HG02884 (cell line): ENCODE data around the gene VPS41.
"Not testable (repeated sequence)": the region's sequence is repeated elsewhere in the genome, so short reads cannot be mapped to it uniquely, and the experiment has no call there.

Source experiments
- ATAC-seq: cut with Tn5 transposase; IDR thresholded peaks from one replicate; pipeline ENCODE4 v1.9.1; 2021; ENCODE audit warnings: mild to moderate bottlenecking, moderate library complexity; ENCODE audit not compliant: unreplicated experiment

The VPS41 gene

DNA sequence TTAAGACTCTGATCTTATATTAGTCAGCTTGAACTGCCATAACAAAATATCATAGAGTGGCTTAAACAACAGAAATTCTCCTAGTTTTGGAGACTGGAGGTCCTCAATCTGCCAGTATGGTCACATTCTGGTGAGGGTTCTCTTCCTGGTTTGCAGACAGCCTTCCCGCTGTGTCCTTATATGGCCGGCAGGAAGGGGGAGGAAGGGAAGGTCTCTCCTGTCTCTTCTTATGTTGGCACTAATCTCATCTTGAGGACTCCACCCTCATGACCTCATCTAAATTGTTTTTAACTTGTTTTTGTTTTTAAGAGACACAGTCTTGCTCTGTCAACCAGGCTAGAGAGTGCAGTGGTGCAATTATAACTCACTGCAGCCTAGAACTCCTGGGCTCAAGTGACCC lies 53.1 kb downstream of the VPS41 start:
- ATAC-seq = no peak

DNA sequence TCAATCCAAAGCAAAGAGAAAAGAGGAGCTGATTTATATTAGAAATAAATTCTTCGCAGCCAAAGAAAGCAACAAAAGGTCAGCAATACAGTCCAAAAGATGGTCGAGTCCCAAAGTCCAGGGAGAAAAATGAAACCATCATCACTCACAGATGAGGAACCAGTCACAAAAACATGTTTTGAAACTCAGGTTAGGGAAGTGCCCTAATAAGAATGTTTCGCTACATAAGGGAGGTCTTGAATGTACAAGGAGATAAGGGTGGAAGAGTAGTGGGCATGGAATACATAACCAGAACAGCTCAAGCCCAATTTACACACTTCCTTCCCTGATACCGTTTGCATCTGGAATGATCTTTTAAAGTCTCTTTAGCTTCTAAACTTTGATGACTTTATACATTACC lies 53.6 kb downstream of the VPS41 start:
- ATAC-seq = no peak

DNA sequence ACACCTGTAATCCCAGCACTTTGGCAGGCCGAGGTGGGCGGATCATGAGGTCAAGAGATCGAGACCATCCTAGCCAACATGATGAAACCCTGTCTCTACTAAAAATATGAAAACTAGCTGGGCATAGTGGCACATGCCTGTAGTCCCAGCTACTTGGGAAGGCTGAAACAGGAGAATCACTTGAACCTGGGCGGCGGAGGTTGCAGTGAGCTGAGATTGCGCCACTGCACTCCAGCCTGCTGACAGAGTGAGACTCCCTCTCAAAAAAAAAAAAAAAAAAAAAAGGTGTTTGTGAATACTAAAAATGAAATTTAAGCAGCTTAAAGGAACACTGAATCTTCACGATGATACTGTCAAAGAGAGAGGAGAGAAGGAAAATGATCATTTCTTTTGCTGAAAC lies 54.0 kb downstream of the VPS41 start:
- ATAC-seq = not testable (repeated sequence)

DNA sequence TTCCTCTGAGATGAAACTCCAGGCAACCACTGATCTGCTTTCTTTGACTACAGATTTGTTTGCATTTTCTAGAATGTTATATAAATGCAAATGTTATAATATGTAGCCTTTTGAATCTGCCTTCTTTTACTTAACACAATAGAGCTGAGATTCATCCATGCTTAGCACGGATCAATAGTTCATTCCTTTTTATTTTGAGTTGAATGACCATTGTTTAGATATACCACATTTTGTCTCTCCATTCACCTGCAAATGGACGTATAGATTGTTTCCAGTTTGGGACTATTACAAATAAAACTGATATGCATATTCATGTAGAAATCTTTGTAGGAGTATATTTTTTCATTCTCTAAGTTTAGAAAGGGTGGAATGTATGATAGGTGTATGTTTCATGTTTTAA lies 57.7 kb downstream of the VPS41 start:
- ATAC-seq = no peak

DNA sequence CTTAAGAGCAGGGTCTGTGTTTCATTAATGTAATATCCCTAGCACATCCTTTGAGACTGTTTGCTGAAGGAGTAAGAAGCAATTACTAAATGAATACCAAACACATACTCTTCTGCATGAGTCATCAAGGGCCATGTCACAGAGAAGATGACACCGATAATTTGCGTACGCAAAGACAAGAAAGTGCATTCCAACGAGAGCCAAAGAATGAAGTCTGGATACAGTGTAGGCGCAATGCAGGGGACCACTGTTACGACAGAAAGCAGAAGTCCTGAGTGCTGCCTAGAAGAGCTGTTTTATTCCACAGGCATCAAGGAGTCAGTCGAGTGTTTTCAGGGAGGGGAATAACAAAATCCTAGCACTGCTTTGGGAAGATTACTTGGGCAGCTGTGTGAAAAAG lies 62.7 kb downstream of the VPS41 start:
- no peak for ATAC-seq

DNA sequence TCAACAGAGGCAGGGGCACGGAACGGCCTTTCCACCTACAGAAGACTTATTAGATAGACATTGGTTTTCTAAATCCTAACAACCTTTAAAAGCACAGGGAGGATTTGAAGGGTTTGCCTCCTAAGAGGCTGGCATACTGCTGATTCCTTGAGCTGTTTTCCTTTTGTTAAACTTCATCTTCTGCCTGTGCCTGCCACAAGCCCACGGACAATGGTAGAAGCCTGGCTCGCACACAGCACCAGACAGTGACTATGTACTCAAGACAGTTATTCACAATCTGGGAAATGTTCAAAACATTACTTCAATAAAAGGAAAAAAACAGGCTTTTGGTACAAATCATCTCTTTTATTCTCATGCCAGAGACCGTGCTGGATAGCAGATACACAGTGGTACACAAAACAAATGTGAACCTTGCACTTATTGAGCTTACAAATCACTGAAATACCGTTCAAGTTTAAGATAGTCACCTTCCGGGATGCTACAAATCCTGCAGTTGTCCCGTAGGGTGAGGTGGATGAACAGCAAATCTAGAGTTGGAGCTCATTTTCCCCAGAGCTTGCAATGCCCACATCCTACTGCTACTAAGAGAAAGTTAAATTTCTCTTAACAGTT lies 63.9 kb downstream of the VPS41 start:
- no peak for ATAC-seq

DNA sequence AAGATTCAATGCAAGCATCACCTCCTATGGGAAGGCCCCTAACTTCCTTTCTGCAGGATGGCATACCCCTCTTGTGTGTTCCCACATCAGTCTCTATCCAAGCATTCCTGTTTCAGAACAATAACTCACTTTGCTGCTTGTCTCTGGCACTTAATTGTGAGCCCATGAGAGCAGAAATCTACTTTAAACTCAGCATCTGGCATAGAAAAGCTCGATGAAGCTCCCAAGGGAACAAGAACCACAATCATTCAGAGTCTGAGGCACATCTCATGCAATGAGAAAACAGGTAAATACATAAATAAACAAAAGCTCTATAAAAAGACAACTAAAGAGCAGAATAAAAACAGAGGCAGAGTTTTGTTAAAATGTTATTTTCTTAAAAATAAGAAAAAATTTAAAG lies 66.2 kb downstream of the VPS41 start:
- ATAC-seq = no peak

DNA sequence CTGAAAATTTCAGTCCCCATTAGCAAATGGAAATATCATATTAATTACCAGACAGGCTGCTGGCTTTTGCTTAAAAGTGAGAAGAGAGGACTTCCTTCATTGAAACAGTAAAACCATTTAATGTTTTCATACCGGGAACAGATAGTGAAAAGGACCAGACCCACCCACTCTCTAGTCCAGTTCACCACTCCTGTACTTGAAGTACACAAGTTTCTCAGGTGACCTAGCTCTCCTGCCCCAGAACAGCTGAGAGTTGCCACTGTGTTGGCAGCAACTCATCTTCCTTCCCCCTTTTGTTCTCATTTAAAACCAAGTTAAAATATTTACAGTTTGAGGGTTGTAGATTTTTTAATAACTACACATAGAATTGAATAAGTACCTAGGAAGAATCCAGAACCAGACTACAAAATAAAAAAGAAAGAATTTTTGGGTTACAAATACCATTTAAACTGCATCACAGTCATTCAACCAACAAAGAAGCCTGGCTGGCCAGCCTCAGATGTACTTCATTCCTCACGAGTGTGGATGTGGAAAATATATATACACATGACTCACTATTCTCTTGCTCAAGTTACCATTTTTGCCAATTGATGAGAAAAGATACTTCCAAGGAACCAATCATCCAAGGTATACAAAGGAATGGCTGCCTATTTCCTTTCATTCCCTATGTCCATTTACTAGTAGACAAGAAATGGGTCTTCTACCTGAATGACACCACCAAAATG lies 68.1 kb downstream of the VPS41 start:
- ATAC-seq = peak; percentile 68

DNA sequence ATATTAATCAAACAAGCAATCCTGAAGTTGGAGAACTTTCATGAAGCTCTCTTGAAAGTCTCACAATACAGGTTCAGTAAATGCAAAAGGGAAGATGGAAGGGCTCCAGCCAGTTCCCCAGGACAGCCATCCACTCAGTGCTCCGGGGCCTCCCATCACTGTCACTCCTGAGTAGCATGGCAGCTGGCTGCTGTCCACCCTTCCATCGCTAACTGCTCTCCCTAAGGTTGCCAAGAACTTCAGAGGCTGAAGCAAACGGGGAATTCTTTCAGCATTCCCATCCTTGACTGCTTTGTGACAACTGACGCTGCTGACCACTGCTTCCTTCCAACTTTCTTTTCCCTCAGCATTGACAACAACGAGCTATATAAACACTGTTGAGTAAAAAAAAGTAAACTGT lies 69.1 kb downstream of the VPS41 start:
- no peak for ATAC-seq

DNA sequence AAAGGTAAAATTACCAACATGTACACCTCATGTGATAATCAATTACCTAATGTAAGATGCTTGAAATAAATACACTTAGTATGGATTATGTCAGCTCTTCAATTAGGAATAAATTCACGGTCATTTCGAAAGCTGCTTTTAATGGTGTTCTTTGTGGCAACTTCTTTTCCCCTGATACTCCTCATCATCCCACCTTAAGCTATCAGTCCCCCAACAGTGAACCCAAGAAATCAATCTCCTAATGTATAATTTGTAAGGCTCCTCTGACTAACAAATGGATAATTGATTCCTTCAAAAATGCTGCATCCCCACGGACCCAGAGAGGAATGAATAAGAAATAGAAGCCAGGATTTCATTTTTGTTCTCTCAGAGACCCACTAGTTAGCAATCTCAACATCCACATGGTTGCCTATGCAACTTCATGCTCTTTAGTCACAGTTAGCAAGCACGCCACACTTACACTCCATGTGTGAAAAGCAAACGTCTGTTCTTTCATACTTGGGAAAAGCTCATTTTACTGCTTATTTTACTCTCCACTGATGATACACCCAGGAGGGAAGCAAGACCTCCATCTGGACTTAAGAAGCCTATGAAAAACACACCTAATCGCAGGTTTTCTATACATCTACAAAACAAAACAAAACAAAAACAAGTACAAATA lies 70.1 kb downstream of the VPS41 start:
- ATAC-seq = no peak

DNA sequence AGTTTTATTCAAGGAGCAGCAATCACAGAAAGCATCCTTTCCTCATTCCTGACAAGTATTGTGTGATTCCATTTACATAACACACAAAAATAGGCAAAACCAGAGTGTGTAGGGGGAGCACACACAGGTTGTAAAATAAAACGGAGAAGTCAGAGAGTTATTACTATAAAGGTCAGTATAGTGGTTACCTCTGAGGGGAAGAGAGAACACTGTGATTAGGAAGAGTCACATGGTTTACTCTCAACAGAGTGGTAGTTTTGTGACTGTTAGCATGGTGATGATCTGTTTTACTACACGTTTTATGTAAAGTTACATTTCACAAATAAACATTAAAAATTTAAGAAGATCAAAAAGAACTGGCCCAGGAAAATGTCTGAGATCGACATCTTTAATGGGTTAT lies 74.6 kb downstream of the VPS41 start:
- ATAC-seq = no peak

DNA sequence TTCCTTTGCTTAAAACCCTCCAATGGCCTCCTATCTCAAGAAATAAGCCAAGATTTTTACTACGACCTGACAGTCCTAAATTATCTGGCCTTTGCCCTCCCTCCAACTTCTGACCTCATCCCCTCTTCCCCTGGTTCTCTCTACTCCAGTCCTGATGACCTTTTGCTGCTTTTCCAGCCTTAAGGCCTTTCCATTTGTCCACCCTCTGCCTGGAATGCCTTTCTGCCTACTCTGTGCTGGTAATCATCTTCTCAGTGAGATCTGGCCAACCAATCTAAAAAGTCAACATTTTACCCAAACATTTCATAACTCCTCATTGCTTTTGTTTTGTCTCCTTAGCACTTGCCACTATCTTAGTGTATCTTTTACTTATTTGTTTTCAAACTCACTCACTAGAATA lies 75.7 kb downstream of the VPS41 start:
- no peak for ATAC-seq

DNA sequence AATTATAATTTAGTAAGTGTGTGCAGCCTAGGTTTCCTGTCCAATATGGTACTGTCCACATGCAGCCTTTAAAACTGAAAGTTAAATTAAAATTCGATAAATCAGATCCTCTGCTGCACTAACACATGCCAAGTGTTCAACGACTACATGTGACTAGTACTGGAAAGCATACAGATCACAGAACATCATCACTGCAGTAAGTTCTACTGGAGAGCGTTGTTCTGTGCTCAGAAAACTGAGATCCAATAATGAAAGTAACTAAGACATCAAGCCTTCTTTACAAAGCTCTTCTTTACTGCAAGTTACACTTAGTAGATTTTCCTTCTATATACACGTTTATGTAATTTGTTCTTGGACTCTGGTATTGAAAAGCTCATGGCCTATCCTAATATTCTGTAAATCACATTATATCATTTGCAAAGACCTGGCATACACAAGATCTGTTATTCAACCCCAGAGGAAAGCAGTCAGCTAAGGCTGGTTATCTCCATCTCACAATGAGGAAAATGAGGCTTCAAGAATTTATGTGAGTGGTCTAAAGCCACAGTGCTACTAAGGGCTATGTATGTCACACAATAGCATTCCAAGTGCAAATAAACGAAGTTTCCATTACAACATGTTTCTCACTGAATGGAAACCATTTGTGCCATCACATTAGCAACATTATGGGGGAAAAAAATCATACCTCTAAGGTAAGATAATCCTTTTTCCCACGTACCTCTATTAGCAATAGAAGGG lies 77.6 kb downstream of the VPS41 start:
- ATAC-seq = no peak

DNA sequence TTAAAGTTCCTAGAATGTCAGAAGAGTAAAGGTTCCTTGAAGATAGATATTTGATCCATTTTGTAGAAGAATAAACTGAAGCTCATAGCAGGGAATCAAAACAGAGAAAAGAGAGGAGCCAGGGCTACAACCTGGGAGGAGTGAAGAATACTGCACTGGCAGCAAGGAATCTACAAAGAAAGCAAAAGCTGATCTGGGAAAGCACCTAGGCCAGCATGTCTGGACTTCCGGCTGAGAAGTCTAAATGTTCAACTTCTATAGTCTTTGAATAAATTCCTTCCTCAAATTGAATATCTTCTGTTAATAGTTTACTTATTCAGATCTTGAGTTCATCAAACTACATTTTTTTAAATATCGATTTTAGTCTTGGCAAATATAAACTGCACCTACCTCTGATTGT lies 78.2 kb downstream of the VPS41 start:
- no peak for ATAC-seq

DNA sequence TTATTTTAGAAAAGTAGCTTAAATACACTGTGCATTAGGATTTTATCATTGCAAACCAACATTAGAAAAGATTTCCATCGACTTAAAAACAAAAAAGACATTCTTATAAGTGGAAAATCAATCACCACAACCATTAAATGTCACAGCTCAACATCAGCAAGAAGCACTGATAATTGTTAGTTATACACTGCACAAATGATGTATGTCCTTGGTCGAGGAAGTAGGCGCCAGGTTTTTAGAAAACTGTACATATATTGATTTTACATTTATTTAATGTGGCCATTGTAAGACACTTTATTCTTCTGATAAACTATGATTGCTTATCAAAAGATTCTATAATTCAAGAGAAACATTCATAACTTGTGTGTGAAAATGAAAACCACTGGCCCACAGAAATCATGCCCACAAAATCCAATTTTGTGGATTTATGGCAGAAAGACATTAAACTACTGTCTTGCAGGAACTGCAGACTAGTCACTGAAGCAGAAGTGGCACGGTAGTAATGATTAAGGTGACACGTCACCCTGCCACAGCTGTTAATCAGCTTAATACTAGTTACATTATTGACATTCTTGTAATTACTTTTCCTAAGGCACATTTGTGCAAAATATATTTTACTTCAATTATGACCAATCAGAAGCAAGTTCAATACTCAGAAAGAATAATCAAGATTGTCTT lies 79.4 kb downstream of the VPS41 start:
- no peak for ATAC-seq

DNA sequence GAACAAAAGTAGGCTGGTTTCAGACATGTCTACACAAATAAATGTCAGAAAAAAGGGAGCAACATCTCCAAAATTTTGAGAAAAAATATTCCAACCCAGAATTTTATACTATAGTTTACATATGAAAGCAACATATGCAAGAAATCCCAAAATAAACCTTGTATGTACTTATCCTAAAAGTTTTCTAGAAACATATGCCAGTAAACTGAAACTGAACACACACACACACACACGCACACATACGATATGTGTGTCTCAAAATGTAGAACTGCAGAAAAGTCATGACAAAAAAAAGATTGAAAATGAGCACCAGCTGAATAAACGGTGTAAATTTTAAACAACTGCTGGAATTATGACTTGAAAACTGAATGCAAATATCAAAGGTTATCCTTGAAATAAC lies 81.0 kb downstream of the VPS41 start:
- ATAC-seq = no peak

DNA sequence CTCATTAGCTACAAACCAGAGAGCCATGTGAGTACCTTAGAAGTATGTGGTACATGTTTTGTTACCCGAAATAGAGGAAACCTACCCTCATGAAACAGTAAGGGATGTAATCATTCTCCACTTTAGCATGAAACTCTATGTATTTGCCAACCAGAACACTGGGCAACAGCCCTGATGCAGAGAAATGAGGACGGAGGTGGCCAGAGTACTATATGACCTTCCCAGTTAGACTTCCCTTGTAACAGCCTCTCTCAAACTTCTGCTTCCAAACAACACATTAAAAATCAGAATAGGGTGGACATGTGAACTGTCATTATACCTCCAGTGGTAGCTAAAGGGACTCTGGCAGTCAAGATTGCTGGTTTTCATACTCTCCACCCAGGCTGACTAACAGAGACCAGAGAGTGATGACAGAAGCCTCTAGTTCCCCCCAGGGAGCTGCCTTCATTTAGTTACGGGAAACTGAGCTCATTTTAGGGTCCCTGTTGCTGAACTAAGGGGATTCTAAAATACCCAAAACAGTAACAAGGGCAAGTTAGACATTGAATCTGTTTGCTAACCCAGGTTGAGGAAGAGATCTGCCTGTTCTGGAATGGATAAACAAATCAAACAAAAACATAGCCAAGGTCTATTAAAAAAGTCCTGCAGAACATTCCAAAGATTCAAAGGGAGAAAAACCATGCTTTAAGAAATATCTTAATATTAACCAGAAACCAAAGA lies 83.1 kb downstream of the VPS41 start:
- ATAC-seq = no peak

DNA sequence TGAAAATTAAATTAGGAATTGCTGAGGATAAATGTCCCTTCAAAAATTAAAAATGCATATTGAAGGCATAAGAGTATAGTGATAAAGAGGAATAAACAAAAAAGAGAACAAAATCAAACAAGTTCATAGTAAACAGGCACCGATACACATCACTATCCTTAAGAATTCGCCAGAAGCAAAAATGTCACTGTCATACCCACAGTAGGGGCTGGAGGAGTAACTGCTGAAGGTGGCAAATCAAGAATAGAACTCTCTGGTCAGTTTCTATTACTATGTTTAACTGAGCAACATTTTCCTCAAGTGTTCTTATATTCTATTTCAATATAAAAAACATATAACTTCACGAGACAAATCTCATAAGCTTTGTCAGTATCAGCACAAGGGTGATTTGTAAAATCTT lies 84.0 kb downstream of the VPS41 start:
- ATAC-seq = no peak

DNA sequence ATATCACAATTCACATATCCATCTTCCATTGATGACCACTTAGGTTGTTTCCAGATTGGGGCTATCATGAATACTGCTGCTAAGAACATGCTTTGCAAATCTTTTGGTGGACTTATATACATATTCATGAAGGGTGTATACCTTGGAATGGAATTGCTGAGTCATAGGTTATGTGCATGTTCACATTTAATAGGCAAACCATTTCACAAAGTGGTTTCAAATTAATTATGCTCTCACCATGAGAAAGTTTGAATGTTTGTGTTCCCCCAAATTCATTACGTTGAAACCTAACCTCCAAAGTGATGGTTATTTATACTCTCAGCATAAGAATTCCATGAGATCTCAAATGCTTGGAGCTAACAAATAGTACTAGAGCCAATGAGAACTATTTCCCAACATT lies 86.4 kb downstream of the VPS41 start:
- ATAC-seq = no peak

DNA sequence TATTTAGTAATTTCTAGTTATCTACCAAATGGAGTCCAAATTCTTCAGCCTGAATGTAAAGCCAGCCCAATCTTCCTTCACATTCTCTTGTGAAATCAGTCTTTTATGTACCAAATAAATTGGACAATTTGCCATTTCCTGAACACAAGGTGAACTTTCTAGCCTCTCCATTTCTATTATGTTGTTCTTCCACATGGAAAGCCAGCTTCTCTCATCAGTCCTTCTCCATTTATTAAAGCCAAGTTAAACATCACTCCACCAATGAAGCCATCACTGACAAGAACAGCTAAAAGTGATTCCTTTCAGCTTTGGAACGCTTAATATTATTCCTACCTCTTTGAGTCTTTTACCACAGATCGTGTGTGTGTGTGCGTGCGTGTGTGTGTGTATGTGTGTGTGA lies 88.4 kb downstream of the VPS41 start:
- no peak for ATAC-seq

DNA sequence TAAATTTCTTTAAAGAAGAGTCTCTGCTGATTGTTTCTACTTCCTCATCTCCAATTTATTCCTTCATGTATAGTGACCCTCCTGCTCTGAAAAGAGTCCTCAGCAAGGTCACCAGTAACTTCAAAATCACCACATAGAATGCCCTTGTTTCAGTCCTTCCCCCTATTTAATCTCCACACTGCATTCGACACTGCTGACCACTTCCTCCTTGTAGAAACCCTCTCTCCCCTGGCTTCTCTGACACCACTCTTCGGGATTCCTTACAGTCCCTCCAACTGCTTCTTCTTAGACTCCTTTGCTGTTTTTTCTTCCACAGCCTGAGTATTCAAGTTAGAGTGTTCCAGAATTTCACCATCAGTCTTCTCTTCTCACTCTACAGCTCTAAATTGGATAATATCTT lies 89.5 kb downstream of the VPS41 start:
- no peak for ATAC-seq
